Neural progenitor cell (in vitro differentiated cells): ENCODE data around the gene NOTCH1.

Experiments
- CTCF ChIP-seq: fragments of 200-600 bp; sonication (generic); IDR thresholded peaks from 2 replicates; pipeline ENCODE4 v1.5.1; 2017; ENCODE audit warnings: antibody characterized with exemption, mild to moderate bottlenecking
- EZH2 ChIP-seq: fragments of 200-600 bp; sonication (generic); IDR thresholded peaks from 2 replicates; pipeline ENCODE4 v1.6.1; 2017; ENCODE audit warnings: antibody characterized with exemption, mild to moderate bottlenecking, moderate library complexity
- EZH2phosphoT487 ChIP-seq: fragments of 200-600 bp; sonication (generic); IDR thresholded peaks from 2 replicates; pipeline ENCODE4 v1.6.1; 2017; ENCODE audit warnings: antibody characterized with exemption

- no peak for TF ChIP-seq CTCF
- no peak for TF ChIP-seq EZH2phosphoT487
- no peak for TF ChIP-seq EZH2
Measured at GRCh38 chr9:136551401-136552116, 5.7 kb upstream of the NOTCH1 start.
